ENCODE data around the gene R3HCC1L.

The R3HCC1L gene

DNA sequence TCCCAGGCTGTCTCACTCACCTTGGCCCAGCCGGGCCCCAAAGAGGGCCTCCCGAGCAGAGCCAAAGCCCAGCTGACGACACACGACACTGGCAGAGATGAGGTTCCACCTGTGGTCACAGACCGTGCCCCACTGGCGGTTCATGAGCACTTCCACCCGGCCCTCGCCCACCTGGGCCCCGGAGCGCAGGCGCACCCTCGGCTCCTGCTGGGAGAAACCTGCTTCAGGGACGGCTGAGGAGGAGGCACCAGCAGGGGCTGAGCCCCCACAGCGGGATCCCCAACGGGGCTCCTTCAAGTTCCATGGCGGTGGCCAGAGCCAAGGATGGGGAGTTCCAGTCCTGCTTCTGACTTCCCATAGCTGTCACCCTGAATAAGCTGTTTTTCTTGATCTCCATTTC is 123.5 kb downstream of the R3HCC1L start:
- in situ Hi-C loops (cut with MboI; ENCODE audit: low sequenced_read_pairs) = no loop called here

DNA sequence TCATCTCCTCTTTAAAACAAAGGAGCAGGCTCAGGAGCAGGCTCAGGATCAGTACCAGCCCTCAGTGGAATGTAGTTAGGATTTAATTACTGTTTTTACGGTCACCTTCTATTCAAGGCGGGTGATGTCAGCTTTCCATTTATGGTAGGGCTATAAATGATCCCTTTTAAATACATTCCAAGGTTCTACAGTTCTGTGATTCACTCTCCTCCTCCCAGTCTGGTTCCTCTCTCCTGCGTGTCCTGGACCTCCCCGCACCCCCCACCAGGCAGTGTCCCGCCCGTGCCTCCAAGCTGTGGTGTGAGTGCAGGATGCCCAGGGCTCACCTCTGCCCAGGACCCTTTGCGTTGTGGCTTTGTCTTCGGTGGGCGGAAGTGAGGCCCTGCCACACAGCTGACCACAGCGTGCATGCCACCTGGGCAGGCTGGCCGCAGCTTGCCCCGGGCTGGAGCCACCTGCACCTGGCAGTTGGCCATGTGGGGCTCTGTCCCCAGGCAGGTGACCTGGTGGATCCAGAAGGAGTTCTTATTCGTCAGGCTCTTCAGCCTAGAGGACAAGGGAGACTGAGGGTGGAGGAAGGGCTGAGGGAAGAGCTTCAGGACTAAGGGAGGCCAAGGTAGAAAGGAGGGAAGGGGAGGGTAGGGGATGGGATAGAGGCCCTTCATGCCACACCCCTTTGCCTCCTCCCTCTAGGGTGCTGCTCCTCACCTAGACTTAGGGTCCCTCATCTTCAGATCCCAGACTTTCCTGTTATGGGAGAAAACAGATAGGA is 124.4 kb downstream of the R3HCC1L start:
- in situ Hi-C loops (cut with MboI; ENCODE audit: low sequenced_read_pairs) = no loop called here

DNA sequence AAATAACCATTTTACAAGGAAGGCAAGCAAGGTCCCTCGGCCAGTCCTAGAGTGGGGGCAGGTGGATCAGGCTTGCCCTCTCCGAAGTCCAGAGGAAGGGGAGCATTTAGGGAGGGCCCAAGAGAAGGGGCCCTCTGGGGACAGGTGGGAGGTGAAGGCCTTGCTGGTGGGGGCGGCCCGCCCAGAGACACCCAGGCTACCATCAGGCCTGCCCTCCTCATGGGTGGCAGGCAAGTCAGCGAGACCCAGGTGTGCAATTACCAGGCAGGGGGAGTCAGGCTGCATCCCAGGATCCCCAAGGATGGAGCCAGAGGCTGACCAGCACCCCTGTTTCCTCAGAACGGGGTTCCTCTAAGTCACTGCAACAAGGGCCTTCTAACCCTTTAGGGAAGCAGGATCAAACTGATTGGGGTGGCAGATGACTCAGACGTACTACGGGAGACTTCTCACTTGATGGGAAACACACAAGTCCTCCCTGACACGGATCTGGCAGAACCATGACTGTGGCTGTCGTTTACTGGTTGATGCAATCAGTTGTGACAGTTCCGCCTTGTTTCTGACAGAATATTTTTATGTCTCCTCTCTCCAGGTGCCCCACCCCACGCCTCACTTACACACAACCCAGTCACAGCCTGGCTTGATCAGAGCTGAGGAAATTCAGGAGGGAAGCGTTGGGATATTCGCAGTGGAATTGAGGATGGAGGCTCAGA is 125.3 kb downstream of the R3HCC1L start:
- in situ Hi-C loops (cut with MboI; ENCODE audit: low sequenced_read_pairs) = loop anchor here (10.0 kb wide), 1 partner anchor 65 kb away; no protein-coding TSS in a partner anchor

DNA sequence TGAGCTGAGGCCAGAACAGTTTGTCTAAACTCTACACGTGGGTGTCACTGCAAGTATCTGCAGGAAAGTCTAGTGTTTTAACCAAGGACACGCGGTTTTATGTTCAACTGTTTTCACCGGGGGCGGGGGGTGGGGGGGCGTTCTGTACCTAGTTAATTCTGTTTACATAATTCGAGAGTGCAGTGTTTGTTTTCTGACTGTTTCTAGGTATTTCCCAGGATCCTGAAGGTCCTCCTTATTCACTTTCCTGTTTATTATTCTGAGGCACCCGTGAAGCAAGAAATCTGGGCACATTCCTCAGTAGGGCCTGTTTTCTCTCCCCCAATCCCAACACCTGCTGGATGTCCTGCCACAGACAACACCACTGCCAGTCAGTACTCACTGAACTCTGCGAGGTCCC is 125.9 kb downstream of the R3HCC1L start:
- in situ Hi-C loops (cut with MboI; ENCODE audit: low sequenced_read_pairs) = loop anchor here (10.0 kb wide), 1 partner anchor 64 kb away; no protein-coding TSS in a partner anchor

DNA sequence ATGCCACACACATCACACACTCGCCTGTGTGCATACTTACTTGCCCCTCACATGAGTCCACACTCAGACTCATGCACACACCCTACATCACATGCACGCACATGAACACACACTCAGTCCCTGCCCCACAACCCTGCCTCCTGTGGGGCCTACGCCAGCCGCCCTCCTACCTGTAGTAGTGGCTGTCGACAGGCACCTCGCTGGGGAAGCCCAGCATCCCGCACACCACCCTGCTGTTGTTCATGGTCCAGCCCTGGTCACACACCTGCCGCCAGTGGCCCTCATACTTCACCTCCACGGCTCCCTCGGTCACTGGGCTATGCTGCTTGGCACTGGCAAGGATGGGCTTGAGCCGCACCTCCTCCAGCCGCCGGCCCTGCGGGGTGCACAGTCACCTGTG is 126.3 kb downstream of the R3HCC1L start:
- in situ Hi-C loops (cut with MboI; ENCODE audit: low sequenced_read_pairs) = loop anchor here (10.0 kb wide), 1 partner anchor 64 kb away; no protein-coding TSS in a partner anchor

DNA sequence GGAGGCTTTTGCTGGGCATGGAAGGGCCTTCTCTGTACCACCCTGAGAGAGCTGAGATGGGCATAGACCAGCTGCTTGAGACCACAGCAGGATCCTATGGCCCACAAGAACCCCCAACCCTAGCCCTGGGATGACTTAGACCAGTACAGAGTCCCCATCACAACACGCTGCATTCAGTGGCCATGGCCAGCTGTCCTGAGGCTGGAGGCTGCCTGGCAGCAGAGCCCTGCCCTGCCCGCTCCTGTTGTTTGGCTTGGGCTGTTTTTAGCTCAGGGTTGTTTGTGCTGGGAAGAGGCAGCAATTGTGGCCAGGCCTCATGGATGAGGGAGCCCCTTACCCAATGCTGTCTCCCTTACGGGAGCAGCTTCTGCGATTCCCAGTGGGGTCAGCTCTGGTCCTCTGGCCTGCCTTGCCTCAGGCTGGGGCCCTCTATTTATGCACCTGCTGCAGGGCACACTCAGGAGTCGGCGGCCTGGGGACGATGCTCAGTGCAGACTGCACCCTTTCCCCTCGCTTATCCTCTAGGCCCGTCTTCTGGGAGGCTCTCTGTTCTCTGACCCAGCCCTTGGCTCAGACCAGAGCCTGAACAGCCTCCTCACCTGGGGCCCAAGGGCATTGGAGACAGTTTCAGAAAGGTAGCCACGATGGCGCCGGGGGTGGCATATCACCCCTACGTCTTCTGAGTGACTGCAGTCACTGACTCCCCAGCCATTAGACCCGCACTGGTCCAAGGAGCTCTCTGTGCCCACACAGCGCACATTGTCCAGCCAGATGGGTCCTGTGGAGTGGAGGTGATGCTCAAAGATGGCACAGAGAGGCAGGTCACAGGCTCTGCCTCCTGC is 127.2 kb downstream of the R3HCC1L start:
- in situ Hi-C loops (cut with MboI; ENCODE audit: low sequenced_read_pairs) = loop anchor here (10.0 kb wide), 1 partner anchor 63 kb away; no protein-coding TSS in a partner anchor

DNA sequence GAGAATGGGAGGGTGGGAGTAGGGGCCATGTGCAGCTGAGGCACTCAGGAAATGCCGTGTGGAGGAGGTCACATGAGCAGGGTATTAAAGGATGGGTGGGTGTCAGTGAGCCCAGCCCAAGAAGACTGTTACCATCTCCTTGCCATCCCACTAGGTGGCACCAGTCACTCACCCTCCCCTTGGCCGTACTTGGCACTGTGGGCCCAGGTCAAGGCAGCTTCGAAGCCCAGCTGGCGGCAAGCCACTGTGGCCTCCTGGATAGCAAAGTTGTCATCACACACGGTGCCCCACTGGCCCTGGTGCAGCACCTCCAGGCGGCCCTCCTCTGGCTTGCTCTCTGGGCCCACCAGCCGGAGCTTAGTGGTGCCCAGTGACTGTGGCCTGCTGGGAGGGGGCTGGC is 128.1 kb downstream of the R3HCC1L start:
- in situ Hi-C loops (cut with MboI; ENCODE audit: low sequenced_read_pairs) = loop anchor here (10.0 kb wide), 1 partner anchor 62 kb away; no protein-coding TSS in a partner anchor

DNA sequence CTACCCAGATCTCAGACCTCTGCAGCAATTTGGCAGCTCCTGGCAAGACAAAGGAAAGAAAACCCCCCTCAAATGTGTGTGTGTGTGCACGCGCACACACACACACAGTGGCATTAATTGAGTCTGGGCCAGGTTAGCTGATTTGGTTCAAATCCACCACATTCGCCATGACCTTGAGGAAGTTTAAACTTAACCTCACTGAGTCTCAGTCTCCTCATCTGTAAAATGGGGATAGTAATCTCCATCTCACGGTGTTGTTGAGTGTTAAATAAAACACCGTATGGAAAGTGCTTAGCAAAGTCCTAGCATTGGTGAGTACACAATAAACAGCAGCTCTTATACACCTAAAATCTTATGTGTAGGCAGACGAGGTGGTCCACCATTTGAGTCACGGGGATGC is 128.6 kb downstream of the R3HCC1L start:
- in situ Hi-C loops (cut with MboI; ENCODE audit: low sequenced_read_pairs) = loop anchor here (10.0 kb wide), 1 partner anchor 62 kb away; no protein-coding TSS in a partner anchor

DNA sequence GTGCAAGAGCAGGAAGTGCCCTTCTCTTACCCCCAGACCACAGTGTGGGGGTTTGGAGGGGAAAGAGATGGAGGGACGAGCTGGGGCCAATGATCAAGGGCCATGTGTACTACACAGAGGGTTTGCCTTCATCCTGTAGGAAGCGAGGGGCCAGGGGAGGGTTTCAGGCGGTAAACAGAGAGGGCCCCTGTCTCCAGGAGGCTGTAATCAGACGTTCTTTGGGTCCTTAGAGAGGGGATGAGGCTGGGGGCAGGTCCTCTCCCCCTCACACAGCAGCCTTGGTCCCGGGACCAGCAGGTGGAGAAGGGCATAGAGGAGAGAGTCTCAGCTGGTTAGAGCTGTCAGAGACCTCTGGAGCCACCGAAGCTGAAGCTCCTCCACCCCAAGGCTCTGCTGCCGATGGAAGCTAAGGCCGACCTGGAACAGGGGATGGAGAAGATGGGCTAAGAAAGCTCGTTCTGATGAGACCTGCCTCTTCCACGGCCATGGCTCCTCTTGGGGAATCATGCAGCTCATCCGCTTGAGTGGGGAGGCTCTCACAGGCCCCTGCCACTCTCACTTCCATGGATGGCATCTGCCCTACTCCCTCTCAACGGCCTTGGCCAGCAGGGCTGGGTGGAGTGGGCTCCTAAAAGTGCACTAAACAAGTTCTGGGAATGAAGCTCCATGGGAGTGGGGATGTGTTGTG is 130.1 kb downstream of the R3HCC1L start:
- in situ Hi-C loops (cut with MboI; ENCODE audit: low sequenced_read_pairs) = loop anchor here (10.0 kb wide), 1 partner anchor 60 kb away; no protein-coding TSS in a partner anchor

DNA sequence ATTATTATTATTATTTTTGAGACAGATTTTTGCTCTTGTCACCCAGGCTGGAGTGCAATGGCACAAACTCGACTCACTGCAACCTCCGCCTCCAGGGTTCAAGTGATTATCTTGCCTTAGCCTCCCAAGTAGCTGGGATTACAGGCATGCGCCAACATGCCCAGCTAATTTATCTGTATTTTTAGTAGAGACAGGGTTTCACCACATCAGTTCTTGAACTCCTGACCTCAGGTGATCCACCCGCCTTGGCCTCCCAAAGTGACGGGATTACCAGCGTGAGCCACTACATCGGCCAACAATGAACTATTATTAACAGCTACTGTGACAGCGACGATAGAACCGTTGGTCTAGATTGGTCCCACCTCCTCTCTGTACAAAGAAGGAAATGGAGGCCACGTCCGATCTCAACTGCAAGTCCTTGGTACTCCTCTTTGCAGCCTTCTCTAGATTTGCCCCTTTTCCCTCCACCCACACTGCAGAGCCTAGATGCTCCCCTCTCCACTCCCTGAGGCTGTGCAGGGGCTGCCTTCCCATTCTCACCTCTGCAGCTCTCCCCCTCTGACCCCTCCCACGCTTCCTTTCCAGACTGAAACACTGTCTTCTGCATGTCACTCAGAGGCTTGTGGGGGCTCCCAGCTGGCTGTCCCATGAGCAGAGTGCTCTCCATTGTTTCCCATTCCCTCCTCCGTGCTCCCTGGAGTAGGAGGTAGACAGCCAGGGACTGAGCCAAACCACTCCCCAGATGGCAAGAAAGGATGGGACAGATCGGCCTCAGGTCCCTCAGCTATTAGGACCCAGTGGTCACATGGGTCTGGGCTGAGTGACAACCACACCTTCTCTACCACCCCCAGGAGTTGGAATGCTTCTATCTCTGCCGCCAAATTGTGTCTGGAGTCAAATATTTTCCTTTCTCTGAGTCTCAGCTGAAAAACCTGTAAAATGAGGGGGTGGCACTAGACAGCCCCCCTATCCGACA is 131.2 kb downstream of the R3HCC1L start:
- in situ Hi-C loops (cut with MboI; ENCODE audit: low sequenced_read_pairs) = loop anchor here (10.0 kb wide), 1 partner anchor 59 kb away; no protein-coding TSS in a partner anchor

DNA sequence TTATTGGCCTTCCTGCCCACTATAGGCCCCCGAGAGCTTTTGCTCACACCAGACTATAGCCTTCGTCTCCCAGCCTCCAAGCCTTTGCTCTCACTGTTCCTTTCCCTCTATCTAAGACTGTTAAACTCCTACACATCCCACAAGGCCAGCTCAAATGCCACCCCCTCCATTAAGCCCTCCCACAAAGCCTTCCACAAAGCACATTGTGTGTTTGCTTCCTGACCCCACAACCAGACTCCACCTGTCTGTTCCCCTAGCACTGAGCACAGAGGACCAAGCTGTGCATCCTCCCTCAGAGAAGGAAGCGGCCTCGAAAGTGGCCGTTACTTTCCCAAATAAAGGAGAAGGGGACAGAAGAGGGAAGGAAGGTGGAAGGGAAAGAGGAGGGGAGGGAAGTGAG is 132.2 kb downstream of the R3HCC1L start:
- in situ Hi-C loops (cut with MboI; ENCODE audit: low sequenced_read_pairs) = loop anchor here (10.0 kb wide), 1 partner anchor 58 kb away; no protein-coding TSS in a partner anchor

DNA sequence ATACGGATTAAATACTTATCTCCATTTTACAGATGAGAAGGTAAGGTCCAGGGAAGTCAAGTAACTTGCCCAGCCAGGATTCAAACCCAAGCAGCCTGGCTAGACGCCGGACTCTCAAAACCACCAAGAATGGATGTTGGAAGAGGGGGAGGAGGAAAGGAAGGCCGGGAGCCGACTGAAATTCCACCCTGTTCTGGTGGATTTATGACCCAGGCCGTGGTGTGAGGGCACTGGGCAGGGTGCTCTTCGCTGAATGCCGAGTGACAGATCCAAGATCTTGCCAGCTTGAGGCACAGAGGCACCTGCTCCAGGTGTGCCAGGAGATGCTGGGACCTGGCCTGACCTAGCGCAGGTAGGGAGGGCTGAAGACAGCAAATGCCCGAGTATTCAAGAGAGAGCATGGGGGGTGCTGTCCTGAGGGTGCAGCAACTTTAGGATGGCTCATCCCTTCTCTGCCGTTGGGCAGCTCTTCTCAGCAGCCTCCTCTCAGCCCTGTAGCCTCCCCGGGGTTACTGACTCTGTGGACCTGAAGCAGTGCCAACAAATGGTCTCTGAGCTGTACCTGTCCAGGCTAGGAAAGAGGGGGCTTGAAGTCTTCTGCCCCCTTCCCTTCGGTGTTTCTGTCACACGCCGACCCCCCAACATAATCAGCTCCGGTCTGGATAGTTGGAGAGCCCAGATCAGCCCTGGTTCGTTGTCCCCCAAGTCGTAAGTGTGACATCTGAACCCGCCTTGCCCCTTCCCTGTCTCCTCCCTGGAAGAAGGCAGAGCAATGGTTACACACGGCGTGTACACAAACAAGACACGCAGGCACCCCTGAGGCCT is 132.8 kb downstream of the R3HCC1L start:
- in situ Hi-C loops (cut with MboI; ENCODE audit: low sequenced_read_pairs) = loop anchor here (10.0 kb wide), 1 partner anchor 58 kb away; no protein-coding TSS in a partner anchor

DNA sequence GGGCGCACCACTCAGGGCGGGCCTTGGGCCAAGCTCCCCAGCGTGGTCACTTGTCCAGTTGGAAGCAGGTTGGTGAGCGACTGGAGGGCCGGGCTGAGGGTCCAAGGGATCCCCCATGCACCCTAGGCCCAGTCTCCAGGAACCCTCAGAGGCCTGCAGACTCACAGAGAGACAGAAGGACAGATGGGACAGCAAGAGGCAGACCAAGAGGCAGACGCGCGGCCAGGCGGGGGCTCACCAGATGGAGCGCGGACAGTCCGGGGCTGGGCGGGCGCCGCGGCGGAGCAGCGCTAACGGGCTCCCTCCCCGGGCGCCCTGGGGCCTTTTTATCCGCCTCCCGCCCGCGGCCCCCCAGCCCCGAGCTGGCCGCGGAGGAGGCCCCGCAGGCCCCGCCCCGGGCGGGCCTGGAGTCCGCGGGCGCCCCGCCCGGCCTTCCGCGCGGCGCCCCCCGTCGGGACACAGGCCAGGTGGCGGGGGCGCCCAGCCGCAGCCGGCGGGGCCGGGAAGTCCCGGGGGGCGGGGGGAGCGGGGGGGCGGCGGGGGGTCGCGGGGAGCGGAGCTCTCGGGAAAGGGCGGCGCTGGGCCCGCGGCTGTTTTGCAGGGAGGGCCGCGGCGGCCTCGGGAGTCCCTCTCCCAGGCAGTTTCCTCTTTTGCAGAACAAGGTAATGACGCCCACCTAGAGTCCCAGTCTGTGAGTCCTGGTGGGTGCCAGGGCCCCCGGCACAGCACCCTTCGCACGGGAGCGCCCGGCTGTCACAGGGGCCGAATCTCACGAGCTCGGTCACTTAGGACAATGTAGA is 133.6 kb downstream of the R3HCC1L start, which contains the start of gene LOXL4:
Gene LOXL4, minus strand, starts transcription at position 301 of the 800 bp plus-strand sequence. CDS start 5,175 bp downstream, outside the sequence.
- in situ Hi-C loops (cut with MboI; ENCODE audit: low sequenced_read_pairs) = loop anchor here (10.0 kb wide), 1 partner anchor 57 kb away; no protein-coding TSS in a partner anchor

DNA sequence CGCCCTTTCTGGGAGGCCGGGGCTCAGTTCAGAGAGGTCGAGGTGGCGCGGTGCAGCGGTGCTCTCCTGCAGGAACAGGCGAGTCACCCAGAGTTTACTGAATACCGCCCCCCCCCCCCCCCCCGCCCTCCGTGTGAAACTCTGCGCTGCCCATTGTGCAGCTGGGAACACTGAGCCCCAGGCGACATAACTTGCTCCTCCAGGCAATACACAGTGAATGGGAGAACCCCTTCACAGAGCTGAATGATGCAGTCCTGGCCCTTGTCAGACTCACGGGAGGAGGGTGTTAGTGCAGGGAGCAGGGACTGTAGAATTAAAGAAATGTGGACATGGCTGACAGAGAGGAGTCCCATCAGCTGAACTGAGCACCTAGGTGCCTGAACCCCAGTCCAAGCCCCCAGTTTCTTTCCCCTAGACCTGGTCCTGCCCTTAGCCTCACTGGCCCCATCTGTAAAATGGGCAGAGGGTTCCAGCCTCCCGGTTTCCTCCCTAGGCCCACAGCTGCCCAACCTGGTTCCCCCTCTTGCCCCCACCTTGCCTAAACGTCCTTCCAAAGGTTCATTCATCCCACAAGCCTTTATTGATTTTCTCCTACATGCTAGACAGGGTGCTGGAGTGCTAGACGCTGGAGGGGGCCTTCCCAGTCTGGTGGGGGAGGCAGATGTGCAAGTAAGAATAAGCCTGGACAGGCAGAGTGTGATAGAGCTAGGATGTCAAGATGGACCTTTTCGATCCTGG is 134.4 kb downstream of the R3HCC1L start:
- in situ Hi-C loops (cut with MboI; ENCODE audit: low sequenced_read_pairs) = loop anchor here (10.0 kb wide), 1 partner anchor 56 kb away; no protein-coding TSS in a partner anchor

DNA sequence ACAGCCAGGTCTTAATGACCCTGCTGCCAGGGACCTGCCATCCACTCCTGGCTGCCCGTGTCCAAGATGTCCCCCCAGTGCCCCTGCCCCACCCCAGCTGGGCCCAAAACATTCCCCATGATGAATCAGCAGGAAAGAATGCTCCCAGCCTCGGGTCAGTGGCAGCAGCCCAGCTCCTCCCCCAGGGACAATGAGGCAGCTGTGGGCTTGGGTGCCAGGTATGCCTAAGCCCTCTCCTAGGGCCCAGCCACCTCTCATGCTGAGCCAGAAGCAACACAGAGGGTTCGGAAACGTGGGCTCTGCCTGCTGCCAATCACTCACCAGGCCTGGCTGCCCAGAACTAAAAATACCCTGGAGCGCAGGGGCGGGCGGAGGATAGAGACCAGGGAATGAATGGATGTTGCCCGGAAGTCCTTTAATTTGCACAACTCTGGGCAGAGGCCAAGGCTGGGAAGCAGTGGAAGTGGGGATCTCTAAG is 135.0 kb downstream of the R3HCC1L start:
- in situ Hi-C loops (cut with MboI; ENCODE audit: low sequenced_read_pairs) = loop anchor here (10.0 kb wide), 1 partner anchor 55 kb away; no protein-coding TSS in a partner anchor
